ENCODE results near the gene CARNS1. TPM values are rescaled to one million over a fixed set of nuclear protein-coding genes. Genes with fewer than 3 reads are reported as not detected.

CARNS1 gene
- total and polyA plus RNA-seq, 2 of the 8 experiments (the other 6 are each of a cell fraction or from before 2014, with no cell fraction given), result 0.82 to 1.1 TPM

DNA sequence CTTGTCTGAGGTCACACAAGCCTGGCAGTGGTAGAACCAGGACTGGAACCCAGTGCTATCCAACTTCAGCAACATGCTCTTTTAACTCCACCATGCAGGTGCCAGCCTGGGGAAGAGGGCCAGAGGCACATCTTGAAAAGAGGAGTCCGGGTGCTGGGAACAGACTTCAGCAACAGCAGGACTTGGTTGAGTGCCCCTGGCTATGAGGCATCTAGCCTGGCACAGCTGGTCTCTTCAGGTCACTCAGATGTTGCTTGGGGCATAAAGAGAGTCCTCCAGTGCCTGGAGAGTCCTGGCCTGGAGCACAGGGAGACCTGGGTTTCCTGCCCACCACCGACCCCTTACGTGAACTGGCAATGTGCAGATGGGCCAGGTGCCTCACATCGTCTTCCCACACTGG lies 36.9 kb upstream of the CARNS1 start (continued):
- TF ChIP-seq BRCA1 (IDR thresholded peaks at IDR 0.05; ENCODE audit: low read depth, low read length) (no peak), CEBPB (IDR thresholded peaks at IDR 0.05; ENCODE audit: low read depth, low read length) (no peak), NRF1 (IDR thresholded peaks at IDR 0.05; ENCODE audit: low read depth, low read length) (no peak), PHF8 (conservative IDR thresholded peaks at IDR 0.05; ENCODE audit: low read depth, low read length) (no peak), BCL11A (IDR thresholded peaks at IDR 0.05; ENCODE audit: low read depth in 2 of 2, low read length in 2 of 2) (no peak), POU5F1 (IDR thresholded peaks at IDR 0.05; ENCODE audit: low read depth, low read length) (no peak), CBX8 (IDR thresholded peaks at IDR 0.05; ENCODE audit: borderline replicate concordance, low read depth, low read length) (no peak)
